Measurements from ENCODE around the gene CFAP99. TPM values are rescaled to one million over a fixed set of nuclear protein-coding genes. Genes with fewer than 3 reads are reported as not detected.

Gene CFAP99
- polyA plus RNA-seq, 1 donor (not counting 4 experiments of a cell fraction or from before 2014, with no cell fraction given) = not detected

DNA sequence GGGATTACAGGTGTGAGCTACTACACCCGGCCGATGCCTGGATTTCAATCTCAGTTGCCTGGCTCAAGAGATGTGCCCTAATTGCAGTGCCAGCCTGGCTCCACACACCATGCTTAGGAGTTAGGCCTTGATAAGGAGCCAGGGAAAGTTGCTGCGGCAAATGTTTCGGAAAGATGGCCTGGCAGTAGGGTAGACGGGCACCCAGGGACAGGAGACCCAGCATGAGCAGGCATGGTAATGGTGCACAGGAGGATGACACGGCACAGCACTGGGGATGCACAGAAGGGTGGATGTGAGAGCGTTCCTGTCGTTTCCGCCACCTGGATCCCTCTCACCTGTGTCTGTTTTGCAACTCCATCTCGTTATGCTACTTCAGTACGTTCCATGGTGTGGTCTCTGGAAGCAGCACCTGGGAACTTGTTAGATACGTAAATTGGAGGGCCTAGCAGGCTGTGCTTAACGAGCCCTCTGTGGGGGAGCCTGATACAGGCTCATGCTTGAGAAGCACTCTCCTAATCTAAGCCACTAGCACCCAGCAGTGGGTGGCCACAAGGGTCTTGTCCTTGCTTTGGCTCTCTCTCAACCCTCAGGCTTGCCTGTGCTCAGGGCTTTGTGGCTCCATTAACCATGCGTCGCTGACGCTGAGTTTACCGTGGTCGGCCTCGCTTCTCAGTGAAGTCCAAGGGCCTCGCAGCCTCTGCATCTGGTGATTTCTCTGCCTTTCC lies 70.5 kb downstream of the CFAP99 start:
- Histone ChIP-seq H3K36me3 (ENCODE audit: control insufficient read depth in 2 of 2, extremely low read depth in 1 of 2, insufficient read depth in 2 of 2, low read length in 2 of 2) (peaks cover 15 to 35% of the 10 kb centered on the region in 2 experiments), H3K9me1 (ENCODE audit: control insufficient read depth, extremely low read depth, insufficient read depth, low read length) (peaks cover 3% of the 10 kb centered on the region), H3K4me1 (ENCODE audit: control insufficient read depth, extremely low read depth, insufficient read depth, low read length) (peaks cover 12% of the 10 kb centered on the region), H3K4me3 (ENCODE audit: control insufficient read depth in 2 of 3, extremely low read depth in 1 of 3, insufficient read depth in 2 of 3, low read depth in 1 of 3, low read length in 3 of 3) (no peak overlapping the region), H3K9me3 (ENCODE audit: control insufficient read depth, low read depth, low read length) (no peaks in the 10 kb centered on the region), H3K4me2 (ENCODE audit: control insufficient read depth, extremely low read depth, insufficient read depth, low read depth, low read length) (no peak overlapping the region), H2AFZ (ENCODE audit: control insufficient read depth, low read length) (no peak overlapping the region), H3K79me2 (ENCODE audit: control insufficient read depth, insufficient read depth, low read length) (peaks cover 93% of the 10 kb centered on the region), H3K9ac (ENCODE audit: control insufficient read depth, extremely low read depth, insufficient read depth, low read length) (no peak overlapping the region), H3K27ac (ENCODE audit: control insufficient read depth, insufficient read depth, low read length) (peak overlapping the region; percentile 88), H3K27me3 (ENCODE audit: control insufficient read depth, extremely low read depth, insufficient read depth, low read length) (no peaks in the 10 kb centered on the region), H4K20me1 (ENCODE audit: control insufficient read depth, extremely low read depth, insufficient read depth, low read length) (peaks cover 27% of the 10 kb centered on the region)
- no peak for FAIRE-seq
- DNase-seq (ENCODE audit: low read depth, low spot score) = no peak
- TF ChIP-seq EZH2 (IDR thresholded peaks at IDR 0.05; ENCODE audit: low read length) = no peak
- TF ChIP-seq, protein P1, sequence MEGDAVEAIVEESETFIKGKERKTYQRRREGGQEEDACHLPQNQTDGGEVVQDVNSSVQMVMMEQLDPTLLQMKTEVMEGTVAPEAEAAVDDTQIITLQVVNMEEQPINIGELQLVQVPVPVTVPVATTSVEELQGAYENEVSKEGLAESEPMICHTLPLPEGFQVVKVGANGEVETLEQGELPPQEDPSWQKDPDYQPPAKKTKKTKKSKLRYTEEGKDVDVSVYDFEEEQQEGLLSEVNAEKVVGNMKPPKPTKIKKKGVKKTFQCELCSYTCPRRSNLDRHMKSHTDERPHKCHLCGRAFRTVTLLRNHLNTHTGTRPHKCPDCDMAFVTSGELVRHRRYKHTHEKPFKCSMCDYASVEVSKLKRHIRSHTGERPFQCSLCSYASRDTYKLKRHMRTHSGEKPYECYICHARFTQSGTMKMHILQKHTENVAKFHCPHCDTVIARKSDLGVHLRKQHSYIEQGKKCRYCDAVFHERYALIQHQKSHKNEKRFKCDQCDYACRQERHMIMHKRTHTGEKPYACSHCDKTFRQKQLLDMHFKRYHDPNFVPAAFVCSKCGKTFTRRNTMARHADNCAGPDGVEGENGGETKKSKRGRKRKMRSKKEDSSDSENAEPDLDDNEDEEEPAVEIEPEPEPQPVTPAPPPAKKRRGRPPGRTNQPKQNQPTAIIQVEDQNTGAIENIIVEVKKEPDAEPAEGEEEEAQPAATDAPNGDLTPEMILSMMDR (optimal IDR thresholded peaks at IDR 0.05 in 1 of 3, IDR thresholded peaks at IDR 0.05 in 1 of 3, conservative IDR thresholded peaks at IDR 0.05 in 1 of 3; ENCODE audit: extremely low read depth in 1 of 3, insufficient read depth in 2 of 3, low read length in 3 of 3) = no peak
- dilution Hi-C loops (cut with MboI; ENCODE audit: extremely low pct_ligation_motif_present, low sequenced_read_pairs) = no loop called here

DNA sequence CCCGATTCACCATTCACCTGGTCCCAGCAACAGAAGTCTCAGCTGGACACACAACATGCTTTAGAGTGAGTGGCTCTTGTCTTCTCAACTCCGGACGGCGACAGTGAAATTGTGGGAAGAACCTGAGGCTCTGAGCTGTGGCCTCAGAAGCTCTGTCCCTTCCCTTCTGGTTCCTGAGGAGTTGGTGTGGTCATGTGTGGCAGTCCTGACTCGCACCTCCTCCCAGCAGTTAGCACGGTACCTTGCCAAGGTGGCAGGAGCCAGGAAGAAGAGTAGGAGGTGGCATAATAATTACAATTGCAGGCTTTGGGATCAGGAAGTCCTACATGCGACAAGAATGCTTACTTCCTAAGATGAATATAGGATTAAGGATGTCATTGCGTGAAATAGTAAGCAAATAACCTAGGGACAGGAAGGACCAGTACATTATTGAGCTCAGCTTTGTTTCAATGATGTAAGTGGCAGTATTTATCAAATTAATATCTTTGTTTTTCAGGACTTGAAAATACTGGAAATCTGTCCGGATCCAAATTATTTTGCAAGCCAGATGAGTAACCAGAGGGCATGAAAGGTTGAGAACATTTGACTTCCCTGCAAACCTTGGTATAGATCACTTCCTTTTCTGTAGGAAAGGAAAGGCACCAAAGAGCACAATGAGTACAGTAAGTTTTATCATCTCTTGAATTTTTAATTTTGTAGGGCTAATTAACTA lies 71.2 kb downstream of the CFAP99 start:
- Histone ChIP-seq H3K4me3 (ENCODE audit: control insufficient read depth in 2 of 3, extremely low read depth in 1 of 3, insufficient read depth in 2 of 3, low read depth in 1 of 3, low read length in 3 of 3) (no peak overlapping the region), H3K36me3 (ENCODE audit: control insufficient read depth in 2 of 2, extremely low read depth in 1 of 2, insufficient read depth in 2 of 2, low read length in 2 of 2) (peaks cover 17 to 35% of the 10 kb centered on the region in 2 experiments), H3K9me1 (ENCODE audit: control insufficient read depth, extremely low read depth, insufficient read depth, low read length) (peaks cover 3% of the 10 kb centered on the region), H3K9me3 (ENCODE audit: control insufficient read depth, low read depth, low read length) (no peaks in the 10 kb centered on the region), H2AFZ (ENCODE audit: control insufficient read depth, low read length) (no peak overlapping the region), H4K20me1 (ENCODE audit: control insufficient read depth, extremely low read depth, insufficient read depth, low read length) (peaks cover 23% of the 10 kb centered on the region), H3K4me2 (ENCODE audit: control insufficient read depth, extremely low read depth, insufficient read depth, low read depth, low read length) (peak overlapping the region; percentile 15), H3K9ac (ENCODE audit: control insufficient read depth, extremely low read depth, insufficient read depth, low read length) (peak overlapping the region; percentile 20), H3K27ac (ENCODE audit: control insufficient read depth, insufficient read depth, low read length) (peak overlapping the region; percentile 88), H3K79me2 (ENCODE audit: control insufficient read depth, insufficient read depth, low read length) (peaks cover 86% of the 10 kb centered on the region), H3K27me3 (ENCODE audit: control insufficient read depth, extremely low read depth, insufficient read depth, low read length) (no peaks in the 10 kb centered on the region), H3K4me1 (ENCODE audit: control insufficient read depth, extremely low read depth, insufficient read depth, low read length) (peaks cover 12% of the 10 kb centered on the region)
- dilution Hi-C loops (cut with MboI; ENCODE audit: extremely low pct_ligation_motif_present, low sequenced_read_pairs) = no loop called here
- TF ChIP-seq, protein P1 (optimal IDR thresholded peaks at IDR 0.05 in 1 of 3, IDR thresholded peaks at IDR 0.05 in 1 of 3, conservative IDR thresholded peaks at IDR 0.05 in 1 of 3; ENCODE audit: extremely low read depth in 1 of 3, insufficient read depth in 2 of 3, low read length in 3 of 3) = no peak
- no peak for TF ChIP-seq EZH2 (IDR thresholded peaks at IDR 0.05; ENCODE audit: low read length)
- FAIRE-seq (no peak), DNase-seq (ENCODE audit: low read depth, low spot score) (no peak)

All from keratinocyte (primary cell).